Fibroblast of upper back skin (primary cell): ENCODE data around the gene INF2.
"Not testable (repeated sequence)": the region's sequence is repeated elsewhere in the genome, so short reads cannot be mapped to it uniquely, and the experiment has no call there.

Source experiments
- DNase-seq: peaks from one replicate; pipeline ENCODE4 v3.0.0-alpha.2; 2013

Gene INF2

DNA sequence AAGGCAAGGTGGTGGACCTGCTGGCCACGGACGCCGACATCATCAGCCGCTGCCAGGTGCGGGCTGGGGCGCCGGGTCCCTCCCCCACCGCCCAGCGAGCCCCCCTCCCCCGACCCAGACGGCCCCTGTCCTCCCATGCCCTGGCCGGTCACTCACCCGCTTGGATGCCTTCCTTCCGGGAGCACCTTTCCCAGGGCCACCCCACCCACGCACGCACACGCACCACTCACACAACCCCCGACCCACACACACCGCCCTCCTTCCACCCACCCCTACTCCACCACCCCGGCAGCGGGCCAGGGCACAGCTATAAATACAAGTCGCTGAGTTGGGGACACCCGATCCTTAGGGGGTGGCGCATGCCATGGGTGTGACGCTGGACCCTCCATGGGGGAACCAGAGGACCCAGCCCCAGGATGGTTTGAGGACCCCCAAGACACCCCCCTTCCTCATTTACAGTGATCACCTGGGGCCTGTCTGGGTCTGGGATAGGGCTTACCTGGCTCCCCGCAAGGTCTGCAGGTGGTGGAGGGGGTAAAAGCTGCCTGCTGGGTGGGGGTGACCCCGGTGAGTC is 35.1 kb downstream of the INF2 start:
- DNase-seq: no peak

DNA sequence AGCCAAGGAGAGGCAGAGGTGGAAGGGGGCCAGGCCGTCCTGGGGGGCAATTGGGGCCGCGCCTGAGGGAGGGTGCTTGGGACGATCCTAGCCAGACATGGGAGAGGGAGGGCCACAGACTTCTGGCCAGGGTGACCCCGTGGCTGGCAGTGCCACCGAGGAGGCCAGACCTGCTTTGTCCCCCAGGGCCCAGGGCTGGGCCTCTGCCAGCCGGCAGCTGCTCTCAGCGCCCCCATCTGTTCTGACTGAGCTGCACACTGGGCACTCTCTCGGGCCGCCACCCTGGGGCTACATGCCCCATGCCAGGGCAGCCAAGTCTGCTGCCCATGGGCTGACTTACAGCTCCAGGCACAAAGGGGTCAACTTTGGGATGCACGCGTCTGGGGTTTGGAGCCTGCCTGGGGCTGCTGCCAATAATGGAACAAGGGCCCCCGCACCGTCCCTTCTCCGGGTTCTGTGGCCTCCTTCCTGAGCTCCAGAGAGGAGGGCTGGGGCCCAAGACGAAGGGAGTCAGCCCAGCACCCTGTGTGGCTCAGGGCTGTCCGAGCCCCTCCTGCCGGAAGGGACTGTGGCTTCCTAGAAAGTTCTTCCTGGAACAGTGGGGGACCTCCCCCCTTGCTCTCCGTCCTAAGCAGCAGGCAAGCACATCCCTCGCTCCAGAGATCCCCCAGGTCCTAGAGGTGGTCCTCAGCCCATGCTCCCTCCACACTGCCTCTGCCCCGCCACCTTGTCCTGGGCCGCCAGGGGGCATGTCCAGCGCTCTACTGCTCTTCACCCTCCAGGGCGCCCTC is 35.8 kb downstream of the INF2 start:
- peak; percentile 46 for DNase-seq

DNA sequence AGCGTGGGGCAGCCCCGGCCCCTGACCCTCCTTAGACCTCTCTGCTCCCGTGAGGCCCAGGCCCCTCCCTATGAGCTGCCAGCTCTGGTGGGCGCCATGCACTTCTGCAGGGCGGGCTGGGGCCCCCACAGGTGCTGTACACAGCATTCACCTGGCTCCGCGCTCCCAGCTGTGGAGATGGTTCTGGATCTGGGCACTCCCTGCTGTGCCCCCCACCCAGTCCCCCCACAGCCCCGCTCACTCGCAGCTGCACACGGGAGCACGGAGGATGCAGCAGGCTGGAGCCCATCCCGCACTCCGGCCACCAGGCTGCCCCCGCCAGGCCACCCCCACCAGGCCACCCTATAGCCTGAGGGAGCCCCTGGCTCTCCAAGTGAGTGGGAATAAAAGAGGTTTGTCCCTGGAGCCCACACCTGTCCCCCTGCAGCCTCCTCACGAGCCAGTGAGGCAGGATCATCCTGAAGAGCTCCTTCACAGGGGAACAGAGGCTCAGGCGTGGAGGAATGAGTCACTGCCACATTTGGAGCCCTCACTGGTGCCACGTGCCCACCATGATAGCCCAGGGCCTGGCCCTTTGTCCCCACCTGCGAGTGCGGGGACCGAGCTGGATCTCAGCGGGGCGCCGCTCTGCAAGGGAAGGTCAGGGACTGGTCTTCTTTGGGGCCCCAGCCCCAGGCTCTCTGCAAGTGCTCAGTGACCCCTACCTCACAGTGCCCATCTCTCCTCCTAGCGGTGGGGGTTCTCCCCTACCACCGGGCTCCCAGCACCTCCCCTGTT is 36.5 kb downstream of the INF2 start:
- no peak for DNase-seq

DNA sequence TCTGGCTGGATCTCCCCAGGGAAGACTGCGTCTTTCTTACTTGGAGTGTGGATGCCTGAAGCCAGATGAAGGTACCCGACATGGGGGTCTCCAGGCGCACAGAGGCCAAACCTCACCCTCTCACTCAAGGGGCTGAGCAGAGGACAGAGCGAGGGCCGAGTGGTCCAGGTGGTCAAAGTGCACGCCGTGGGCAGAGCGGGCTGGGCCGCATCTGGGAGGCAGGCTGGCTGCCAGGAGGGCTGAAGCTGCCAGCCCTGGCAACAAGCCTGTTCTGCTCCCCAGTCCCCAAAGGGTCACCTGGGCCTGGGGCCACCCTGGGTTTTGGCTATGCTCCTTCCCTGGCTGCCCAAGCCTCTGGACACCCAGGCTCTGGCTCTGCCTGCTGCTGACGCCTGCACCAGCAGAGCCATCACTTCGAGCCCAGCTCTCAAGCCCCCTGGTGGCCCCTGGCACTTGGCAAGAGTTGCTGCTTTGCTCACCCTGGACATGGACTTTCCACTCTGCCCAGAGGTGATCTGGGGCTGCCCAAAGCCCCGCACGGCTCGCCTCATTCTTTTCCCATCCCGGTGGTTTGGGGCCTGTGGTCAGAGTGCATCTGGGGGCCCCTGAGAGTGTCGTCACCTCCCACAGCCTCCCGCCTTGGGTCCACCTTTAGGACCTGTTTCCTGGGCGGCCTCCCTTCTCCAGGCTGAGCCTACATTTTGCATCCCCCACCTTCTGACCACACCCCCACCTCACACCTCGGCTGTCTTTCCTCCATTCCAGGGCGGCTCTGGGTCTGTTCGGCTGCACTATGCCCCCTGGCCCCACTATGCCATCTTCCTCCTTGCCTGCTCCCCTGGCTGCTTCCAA is 37.4 kb downstream of the INF2 start:
- DNase-seq: no peak

DNA sequence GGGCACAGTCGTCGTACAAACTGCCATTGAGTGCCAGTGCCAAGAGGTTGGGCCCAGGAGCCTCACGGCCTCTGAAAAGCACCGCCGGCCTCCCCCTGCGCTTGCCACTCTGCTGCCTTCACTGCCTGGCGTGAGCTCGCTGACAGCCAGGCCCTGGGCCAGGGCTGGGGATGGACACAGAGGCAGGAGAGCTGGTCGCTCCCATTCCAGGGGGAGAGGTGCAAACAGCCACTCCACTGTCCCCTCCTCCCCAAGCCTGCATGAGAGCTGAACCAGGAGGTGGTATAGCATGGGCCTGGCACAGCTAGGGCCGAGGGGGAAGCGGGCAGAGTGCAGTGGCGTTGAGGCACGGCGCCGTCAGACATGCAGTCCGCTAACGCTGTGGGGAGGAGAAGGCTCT is 39.2 kb downstream of the INF2 start:
- DNase-seq: no peak

DNA sequence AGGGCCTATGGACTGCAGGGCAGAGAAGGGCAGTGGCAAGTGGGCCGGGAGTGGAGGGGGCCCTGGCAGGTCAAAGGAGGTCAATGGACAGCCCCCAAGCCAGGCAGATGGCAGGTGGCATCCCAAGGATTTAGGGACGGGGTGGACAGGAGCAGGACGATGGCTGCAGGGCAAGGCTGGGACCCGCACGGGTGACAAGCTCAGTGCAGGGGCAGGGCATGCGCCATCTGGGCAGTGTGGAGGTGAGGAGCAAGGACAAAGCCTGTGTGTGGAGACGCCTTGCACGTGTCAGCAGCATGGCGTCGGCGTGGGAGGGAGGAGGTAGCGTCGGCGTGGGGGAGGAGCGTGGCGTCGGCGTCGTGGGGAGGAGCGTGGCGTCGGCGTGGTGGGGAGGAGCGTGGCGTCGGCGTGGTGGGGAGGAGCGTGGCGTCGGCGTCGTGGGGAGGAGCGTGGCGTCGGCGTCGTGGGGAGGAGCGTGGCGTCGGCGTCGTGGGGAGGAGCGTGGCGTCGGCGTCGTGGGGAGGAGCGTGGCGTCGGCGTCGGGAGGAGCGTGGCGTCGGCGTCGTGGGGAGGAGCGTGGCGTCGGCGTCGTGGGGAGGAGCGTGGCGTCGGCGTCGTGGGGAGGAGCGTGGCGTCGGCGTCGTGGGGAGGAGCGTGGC is 39.9 kb downstream of the INF2 start:
- not testable (repeated sequence) for DNase-seq

DNA sequence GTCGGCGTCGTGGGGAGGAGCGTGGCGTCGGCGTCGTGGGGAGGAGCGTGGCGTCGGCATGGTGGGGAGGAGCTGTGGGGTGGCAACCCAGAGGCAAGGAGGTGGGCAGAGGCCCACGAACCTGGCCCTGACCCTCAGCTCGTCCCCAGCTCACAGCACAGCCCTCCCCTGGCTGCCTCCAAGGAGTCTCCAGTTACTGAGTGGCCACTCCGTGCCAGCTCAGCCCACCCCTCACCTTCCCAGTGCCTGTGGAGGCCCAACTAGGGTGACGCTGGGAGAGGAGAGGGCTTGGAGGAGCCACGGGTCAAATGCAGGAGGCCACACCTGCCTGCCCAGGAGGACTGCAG is 40.4 kb downstream of the INF2 start:
- no peak for DNase-seq

DNA sequence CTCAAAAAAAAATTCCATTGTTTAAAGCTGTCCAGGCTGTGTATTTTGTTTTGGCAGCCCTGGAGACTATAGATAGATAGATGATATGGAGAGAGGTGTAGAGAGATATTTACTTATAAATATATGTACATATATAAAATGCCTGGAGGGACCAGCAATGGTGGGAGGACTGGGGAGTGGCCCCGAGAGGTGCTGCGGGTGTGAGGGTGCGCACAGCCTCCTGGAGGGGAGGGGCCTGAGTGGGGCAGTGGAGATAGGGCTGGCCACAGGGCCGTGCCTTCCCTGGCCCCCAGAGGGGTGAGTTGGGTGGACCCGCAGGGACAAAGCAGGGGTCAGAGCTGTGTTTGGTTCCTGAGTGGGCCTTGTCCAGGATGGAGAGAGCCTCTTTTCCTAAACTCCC is 41.1 kb downstream of the INF2 start:
- no peak for DNase-seq

DNA sequence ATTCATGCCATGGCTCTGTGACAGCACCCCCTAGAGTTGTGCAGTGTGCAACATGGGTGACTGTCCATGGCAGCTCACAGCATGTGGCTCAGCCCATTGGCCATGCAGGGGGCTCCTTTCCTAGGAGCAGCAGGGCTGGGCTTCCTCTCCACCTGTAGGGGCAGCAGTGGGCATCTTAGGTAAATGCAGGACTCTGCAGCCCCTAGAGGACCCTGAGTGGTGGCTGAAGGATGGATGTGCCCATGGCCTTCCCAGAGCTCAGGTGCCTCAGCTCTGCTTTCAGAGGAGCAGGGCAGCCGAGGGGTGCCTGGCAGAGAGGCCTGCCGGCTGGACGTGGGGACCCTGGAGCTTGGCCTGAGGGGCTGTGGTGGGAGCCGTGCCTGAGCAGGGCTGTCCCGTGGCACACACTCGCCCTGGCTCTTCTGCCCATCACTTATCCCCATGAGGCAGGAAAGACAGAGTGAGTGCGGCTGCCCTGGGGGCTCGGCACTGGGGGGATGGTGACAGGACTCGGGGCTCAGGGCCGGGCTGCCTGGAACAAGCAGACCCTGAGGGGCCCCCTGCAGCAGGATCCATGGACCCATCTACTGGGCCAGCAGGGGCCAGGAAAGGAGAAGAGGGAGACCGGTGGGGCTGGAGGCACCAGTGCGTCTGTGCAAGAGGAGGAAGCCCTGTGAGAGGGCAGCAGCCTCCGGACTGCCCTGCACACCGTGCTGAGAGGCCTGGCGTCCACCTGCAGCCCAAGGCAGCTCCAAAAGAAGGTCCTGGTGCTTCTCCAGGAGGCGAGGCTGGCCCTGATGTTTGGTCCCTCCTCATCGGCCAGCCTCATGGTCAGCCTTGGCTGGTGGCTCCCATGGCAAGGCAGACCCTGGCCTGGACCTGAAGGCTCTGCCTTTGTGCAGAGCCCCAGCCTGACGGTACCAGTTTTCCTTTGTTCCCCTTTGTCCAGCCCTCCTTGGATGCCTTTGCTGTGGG is 42.2 kb downstream of the INF2 start:
- DNase-seq: no peak

DNA sequence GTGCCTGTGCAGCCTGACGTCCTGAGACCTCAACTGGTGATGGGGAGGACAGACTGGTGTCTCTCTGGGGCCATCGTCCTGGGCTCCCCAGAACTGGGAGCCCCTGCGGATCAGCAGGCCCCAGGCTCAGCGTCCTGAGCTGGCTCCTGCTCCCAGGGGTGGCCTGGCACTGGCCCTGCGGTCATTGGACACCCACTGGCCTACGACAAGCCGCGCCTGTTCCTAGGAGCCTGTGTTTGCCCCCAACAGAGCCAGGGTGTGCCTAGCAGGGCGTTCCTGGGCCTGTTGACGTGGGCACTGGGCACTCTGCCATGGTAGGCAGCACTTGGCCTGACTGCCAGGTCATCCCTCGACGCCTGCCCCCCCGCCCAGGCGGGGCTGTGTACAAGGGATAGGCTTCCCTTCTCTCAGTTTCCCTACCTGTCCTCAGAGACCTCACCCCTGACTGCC is 43.0 kb downstream of the INF2 start:
- DNase-seq: no peak

DNA sequence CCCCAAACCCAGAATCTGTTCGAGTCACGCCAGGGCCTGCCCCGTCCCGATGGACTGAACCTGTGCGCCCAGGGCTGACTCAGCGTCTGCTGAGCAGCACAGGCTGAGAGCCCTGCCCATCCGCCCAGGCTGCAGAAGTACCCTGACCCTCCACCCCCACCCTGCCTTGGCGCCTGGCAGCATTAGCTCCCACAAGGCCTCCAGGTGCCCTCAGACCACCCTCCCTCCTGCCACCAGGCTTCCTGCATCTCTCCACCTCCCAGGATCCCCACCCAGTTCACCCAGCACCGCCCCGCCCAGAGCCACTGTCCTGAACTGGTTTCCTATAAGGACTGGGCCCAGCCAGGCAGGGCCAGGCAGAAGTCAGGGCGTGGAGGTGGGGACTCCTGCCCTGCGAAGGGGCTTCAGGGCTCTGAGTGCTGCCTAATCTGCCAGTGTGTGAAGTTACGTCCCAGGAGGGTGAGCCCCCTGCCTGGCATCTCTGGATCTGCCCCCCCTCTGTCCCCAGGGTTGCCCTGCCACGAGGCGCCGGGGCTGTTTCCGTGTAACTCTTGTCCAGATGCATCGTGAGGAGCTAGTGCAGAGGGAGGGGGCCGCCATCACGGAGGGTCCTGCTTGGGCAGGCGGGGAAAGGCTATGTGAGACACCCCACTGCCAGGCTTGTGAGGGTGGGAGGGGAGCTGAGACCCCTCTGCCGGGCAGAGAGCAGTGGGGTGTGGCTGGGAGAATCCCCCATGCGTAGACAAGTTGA is 43.7 kb downstream of the INF2 start:
- no peak for DNase-seq

DNA sequence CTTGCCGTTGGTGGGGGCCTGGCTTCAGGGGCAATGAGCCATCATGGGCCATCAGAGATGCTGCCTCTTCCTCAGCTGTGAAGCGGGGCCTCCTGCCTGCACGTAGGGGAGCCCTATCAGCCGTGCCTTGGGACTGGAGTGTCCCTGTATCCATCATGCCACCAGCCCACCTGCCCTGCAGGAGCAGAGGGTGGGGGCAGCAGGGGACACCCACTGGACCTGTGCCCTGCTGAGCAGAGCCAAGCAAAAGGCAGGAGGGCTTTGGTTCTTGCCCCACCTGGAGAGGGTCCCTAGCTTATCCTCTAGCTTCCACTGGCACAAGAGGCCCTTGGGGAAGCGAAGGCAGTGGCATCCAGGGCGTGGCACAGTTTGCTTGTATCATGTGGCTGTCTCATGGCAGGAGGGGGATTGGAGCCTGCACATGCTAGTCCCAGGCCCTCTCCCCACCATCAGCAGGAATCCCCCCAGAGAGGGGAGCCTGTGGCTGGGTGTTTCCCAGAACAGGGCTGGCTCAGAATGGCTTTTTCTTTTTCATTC is 44.7 kb downstream of the INF2 start:
- no peak for DNase-seq

DNA sequence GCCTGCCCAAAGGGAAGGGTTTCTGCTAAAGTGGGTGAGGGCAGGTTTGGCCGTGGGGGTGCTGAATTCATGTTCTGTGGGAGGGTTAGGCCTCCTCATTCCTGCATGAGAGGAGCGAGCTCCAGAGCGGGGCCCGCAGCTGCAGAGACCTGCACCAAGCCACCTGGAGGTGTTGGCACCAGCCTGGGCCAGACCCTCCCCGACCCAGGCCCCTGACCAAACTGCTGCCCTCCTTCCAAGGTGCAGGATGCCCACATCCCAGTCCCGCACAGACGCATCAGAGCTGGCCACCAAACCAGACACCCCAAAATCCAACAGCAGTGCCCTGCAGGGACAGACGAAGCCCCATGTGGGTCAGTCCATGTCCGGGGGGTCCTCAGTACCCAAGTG is 45.2 kb downstream of the INF2 start:
- no peak for DNase-seq

DNA sequence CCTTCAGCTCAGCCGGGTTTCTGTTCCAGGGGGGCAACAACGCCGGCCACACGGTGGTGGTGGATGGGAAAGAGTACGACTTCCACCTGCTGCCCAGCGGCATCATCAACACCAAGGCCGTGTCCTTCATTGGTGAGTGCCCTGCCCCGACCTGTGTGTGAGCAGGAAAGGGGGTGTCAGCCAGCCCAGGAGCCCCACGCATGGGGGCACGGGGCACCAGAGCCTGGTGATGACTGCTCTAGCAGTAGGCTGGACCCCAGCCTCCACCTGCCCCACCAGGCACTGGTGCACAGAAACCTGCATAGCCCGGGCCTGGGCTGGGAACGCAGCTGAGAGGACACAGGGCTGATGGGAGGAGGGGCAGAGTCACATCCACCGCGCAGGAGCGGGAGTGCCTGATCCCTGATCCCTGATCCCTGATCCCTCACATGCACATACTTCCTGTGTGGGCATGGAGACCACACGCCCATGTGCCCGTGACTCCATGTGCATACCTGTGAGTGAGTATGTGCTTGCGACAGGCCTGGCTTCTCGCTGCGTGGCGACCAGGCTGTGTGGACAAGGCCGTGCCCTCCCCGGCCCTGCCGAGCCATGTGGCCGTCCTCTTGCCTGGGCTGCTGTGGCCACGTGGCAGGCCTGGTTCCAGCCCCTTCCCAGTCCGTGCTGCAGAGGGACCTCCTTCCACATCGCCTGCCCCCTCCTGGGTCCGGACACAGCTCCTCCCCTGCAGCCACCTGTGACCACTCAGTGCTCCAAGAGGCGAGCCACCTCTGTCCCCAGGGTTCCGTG is 45.8 kb downstream of the INF2 start:
- no peak for DNase-seq

DNA sequence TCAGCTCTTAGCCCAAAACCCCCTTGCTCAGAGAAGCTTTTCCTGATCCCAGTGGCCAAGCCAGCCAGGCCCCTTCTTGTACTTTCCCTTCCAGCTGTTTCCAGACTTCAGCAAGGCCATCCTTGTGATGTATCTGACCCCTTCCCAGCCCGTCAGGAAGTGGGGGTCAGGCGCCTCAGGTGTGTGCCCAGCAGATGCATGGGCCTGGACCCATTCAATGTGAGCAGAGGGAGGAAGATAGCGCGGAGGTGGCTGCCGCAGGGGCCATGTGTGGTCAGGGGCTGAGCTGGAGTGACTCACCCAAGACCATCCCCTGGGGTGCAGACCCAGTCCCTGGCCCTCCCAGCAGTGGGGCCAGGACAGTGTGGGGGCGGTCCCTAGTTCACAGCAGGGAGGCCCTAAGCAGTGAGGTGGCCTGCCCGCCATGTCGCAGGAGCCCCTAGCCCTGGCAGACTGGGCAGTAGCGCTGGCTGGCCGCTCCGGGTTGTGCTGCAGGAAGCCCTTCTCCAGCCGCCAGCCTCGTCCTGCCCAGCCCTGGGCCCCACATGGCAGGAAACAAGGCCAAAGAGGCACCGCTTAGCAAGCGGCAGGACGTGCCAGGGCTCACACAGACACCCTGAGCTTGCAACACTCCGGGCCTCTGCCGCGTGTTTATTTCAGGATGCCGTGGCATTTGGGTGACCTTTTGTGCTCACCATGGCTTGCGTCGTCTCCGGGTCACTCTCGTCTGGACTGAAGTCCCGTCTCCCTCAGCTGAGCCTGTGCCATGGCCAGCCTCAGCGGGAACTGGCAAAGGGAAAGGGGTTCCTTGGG is 46.6 kb downstream of the INF2 start:
- DNase-seq: no peak

DNA sequence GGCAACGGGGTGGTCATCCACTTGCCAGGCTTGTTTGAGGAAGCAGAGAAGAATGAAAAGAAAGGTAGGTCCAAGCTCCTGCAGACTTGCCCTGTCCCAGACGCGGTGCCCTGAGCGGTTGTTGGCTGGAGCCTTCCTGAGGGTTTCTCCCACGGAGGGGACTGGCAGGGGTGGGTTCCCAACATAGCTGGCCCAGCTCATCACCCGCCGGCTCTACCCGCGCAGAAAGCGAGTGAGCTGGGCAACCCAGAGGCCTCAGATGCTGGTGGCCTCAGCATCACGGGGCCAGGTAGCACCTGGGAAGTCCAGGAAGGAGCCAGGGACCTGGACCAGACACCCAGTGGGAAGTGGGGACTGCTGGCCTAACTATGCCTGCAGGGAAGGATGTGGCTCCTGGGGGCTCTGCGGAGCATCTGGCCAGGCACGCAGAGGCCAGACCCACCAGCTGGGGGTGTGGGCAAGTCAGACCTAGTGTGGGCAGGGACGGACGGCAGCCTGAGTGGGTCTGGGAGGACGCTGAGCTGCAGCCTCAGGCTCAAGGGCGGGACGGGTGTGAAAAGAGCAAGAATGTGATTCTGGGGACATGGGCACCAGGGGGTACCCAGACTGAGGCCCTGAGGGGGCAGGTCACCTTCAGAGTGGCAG is 49.1 kb downstream of the INF2 start:
- DNase-seq: no peak

DNA sequence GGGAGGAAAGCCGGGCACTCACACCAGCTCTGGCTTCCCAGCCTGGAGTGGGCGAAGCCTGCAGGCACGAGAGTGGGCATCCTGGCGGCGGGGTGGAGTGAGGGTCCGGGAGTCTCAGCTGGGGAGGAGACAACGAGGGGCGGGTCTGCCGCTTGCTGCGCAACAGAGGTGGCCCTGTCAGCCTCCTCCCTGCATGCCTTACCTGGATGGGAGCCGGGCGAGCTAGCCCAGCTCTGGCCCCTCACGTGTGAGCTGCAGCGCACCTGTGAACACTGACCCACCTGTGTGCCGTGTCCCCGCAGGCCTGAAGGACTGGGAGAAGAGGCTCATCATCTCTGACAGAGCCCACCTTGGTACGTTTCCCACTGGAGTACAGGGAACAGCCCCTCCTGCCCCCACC is 49.6 kb downstream of the INF2 start:
- DNase-seq: no peak
